Ishikawa (cell line): ENCODE results near the gene ACE.

Experiments
- CEBPB ChIP-seq: IDR thresholded peaks from 2 replicates; pipeline ENCODE4 v1.6.1; 2012
- CREB1 ChIP-seq: IDR thresholded peaks from 2 replicates; pipeline ENCODE4 v1.6.1; 2012; ENCODE audit warnings: low read depth
- EGR1 ChIP-seq: IDR thresholded peaks from 2 replicates; pipeline ENCODE4 v1.6.1; 2012
- EP300 ChIP-seq: IDR thresholded peaks from 2 replicates; pipeline ENCODE4 v1.6.1; 2012; ENCODE audit warnings: borderline replicate concordance
- FOXM1 ChIP-seq: IDR thresholded peaks from 2 replicates; pipeline ENCODE4 v1.6.1; 2012; ENCODE audit warnings: low read depth, borderline replicate concordance
- NFIC ChIP-seq: IDR thresholded peaks from 2 replicates; pipeline ENCODE4 v1.6.1; 2012
- RAD21 ChIP-seq: IDR thresholded peaks from 2 replicates; pipeline ENCODE4 v1.6.1; 2012; ENCODE audit warnings: low read depth
- TAF1 ChIP-seq: IDR thresholded peaks from 2 replicates; pipeline ENCODE4 v1.6.1; 2012; ENCODE audit warnings: low read depth, mild to moderate bottlenecking
- TCF12 ChIP-seq: IDR thresholded peaks from 2 replicates; pipeline ENCODE4 v1.6.1; 2012; ENCODE audit warnings: low read depth
- TEAD4 ChIP-seq: IDR thresholded peaks from 2 replicates; pipeline ENCODE4 v1.6.1; 2012
- YY1 ChIP-seq: IDR thresholded peaks from 2 replicates; pipeline ENCODE4 v1.6.1; 2012; ENCODE audit warnings: low read depth
- ZBTB7A ChIP-seq: IDR thresholded peaks from 2 replicates; pipeline ENCODE4 v1.6.1; 2012; ENCODE audit warnings: low read depth
- TF ChIP-seq, protein P1 (sequence below): IDR thresholded peaks from 2 replicates; pipeline ENCODE4 v1.6.1; 2012; ENCODE audit warnings: low read depth, mild to moderate bottlenecking
- TF ChIP-seq, protein P2 (sequence below): IDR thresholded peaks from 2 replicates; pipeline ENCODE4 v1.6.1; 2012
- TF ChIP-seq, protein P3 (sequence below): IDR thresholded peaks from 2 replicates; pipeline ENCODE4 v1.6.1; 2012

Gene ACE

DNA sequence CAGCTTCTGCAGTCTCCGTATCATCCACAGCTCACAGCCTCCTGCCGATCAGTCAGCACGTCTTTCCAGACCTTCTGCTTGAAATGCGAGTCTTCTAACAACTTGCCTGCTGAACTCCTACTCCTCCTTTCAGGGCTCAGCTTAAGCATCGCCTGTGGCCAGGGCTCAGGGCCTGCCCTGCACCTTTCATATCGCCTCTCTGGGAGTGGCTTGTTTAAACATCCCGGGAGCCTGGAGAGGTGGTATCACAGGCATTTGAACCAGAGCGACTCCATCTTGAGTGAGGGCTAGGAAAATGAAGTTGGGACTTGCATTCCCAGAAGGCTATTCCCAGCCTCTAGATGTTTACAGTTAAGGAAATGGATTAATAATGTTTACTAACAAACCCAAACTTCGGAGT, 16.8 kb upstream of the ACE start:
- TF ChIP-seq ZBTB7A (no peak), CEBPB (no peak), YY1 (no peak), RAD21 (no peak), TAF1 (no peak), NFIC (no peak)
- TF ChIP-seq, protein P1, sequence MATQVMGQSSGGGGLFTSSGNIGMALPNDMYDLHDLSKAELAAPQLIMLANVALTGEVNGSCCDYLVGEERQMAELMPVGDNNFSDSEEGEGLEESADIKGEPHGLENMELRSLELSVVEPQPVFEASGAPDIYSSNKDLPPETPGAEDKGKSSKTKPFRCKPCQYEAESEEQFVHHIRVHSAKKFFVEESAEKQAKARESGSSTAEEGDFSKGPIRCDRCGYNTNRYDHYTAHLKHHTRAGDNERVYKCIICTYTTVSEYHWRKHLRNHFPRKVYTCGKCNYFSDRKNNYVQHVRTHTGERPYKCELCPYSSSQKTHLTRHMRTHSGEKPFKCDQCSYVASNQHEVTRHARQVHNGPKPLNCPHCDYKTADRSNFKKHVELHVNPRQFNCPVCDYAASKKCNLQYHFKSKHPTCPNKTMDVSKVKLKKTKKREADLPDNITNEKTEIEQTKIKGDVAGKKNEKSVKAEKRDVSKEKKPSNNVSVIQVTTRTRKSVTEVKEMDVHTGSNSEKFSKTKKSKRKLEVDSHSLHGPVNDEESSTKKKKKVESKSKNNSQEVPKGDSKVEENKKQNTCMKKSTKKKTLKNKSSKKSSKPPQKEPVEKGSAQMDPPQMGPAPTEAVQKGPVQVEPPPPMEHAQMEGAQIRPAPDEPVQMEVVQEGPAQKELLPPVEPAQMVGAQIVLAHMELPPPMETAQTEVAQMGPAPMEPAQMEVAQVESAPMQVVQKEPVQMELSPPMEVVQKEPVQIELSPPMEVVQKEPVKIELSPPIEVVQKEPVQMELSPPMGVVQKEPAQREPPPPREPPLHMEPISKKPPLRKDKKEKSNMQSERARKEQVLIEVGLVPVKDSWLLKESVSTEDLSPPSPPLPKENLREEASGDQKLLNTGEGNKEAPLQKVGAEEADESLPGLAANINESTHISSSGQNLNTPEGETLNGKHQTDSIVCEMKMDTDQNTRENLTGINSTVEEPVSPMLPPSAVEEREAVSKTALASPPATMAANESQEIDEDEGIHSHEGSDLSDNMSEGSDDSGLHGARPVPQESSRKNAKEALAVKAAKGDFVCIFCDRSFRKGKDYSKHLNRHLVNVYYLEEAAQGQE: no peak

DNA sequence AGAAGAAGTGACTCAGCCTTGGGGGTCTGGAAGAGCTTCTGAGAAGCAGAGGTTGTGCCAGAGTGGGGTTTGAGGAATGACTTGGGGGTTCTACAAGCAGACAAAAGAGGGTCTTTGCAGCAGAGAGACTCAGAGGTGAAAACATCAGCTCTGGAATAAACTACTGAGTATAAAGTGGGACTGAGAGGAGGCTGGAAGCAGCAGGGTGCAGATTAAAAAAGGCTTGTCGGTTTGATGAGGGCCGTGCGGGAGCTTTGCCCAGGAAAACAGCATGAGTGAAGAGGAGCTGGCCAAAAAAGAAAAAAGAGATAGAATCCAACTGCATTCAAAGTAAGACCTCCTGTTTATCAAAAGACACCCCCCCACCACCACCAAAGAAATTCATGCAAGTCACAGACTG, 13.1 kb upstream of the ACE start:
- TF ChIP-seq EP300 (no peak), NFIC (no peak), CREB1 (no peak), TCF12 (no peak), FOXM1 (no peak), EGR1 (no peak), ZBTB7A (no peak), CEBPB (no peak), RAD21 (no peak), TEAD4 (no peak), TAF1 (no peak), YY1 (no peak)
- TF ChIP-seq, protein P2, sequence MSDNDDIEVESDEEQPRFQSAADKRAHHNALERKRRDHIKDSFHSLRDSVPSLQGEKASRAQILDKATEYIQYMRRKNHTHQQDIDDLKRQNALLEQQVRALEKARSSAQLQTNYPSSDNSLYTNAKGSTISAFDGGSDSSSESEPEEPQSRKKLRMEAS: no peak
- TF ChIP-seq, protein P1: no peak
- TF ChIP-seq, protein P3, sequence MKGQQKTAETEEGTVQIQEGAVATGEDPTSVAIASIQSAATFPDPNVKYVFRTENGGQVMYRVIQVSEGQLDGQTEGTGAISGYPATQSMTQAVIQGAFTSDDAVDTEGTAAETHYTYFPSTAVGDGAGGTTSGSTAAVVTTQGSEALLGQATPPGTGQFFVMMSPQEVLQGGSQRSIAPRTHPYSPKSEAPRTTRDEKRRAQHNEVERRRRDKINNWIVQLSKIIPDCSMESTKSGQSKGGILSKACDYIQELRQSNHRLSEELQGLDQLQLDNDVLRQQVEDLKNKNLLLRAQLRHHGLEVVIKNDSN: no peak

DNA sequence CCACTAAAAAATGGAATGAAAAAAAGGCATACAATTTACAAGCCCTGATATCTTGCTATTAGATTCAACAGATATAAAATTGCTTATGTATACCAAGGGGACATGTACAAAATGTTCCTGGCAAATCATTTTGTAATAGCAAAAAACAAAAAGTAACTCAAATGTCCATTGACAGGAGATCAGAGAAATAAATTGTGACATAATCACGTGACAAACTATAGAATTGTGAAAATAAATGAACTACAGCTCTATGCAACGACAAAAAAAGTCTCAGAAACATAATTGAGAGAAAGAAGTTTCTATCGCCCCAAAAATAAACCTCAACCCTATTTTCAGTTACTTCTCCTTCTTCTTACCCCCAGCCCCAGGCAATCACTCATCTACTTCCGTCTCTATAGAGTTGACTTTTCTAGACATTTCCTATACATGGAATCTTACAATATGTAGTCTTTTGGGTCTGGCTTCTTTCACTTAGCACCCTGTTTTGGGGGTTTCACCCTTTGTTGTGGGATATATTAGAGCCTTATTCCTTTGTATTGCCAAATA, 12.1 kb upstream of the ACE start:
- TF ChIP-seq, protein P3: no peak
- no peak for TF ChIP-seq TCF12
- TF ChIP-seq EGR1: no peak
- TF ChIP-seq TEAD4: no peak
- TF ChIP-seq, protein P1: no peak

DNA sequence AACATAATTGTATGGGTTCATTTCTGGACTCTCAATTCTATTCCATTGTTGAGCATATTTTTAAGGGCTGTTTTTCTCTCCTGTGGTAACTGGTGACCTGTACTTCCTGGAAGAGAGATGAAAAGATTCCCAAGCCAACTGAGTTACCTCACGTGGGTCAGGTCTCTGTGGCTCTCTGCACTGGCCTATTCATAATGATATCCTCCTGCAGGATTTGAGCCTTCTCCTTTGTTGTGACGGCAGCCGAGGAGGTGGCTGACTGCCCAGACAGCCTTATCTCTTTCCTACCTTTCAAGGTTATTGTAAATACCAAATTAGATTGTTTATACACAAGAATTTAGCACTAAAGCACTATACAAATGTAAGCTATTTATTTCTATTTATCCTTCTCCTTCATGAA, 2.7 kb upstream of the ACE start:
- TF ChIP-seq, protein P3: no peak
- TF ChIP-seq TAF1 (no peak), ZBTB7A (no peak), TCF12 (no peak), YY1 (no peak), EGR1 (no peak), RAD21 (no peak), FOXM1 (no peak), EP300 (no peak)
- TF ChIP-seq, protein P1: no peak
